Measurements from ENCODE around the gene OAF. TPM values are rescaled to one million over a fixed set of nuclear protein-coding genes. Genes with fewer than 3 reads are reported as not detected.

OAF gene
- total RNA-seq, 1 donor from 2014 or later, result 20.9 TPM

- H3K4me1 Mint-ChIP-seq (ENCODE audit: low read depth, unreplicated experiment), result peaks cover 5% of the 10 kb centered on the region
- H3K79me2 ChIP-seq (ENCODE audit: insufficient read depth, low read length), result no peaks in the 10 kb centered on the region
- H3K4me3 ChIP-seq (ENCODE audit: insufficient read depth, low read depth, low read length), result no peak overlapping the region
- H3K27me3 ChIP-seq (ENCODE audit: insufficient read depth, low read length), result peaks cover 13% of the 10 kb centered on the region
- no peak overlapping the region for H3K27ac Mint-ChIP-seq (ENCODE audit: unreplicated experiment)
- H3K9ac ChIP-seq (ENCODE audit: low read length), result no peak overlapping the region
- H3K4me3 Mint-ChIP-seq (ENCODE audit: unreplicated experiment), result no peak overlapping the region
- H4K20me1 ChIP-seq (ENCODE audit: insufficient read depth, low read length), result no peaks in the 10 kb centered on the region
- no peak for TF ChIP-seq EZH2 (IDR thresholded peaks at IDR 0.05; ENCODE audit: insufficient read depth, low read length)
- no peak for TF ChIP-seq CTCF (IDR thresholded peaks at IDR 0.05; ENCODE audit: insufficient read depth, low read depth, low read length)
- H3K4me2 ChIP-seq (ENCODE audit: low read length), result no peak overlapping the region
- DNase-seq (ENCODE audit: low read depth) (no peak), FAIRE-seq (no peak)
- H3K9me3 ChIP-seq (ENCODE audit: insufficient read depth, low read depth, low read length), result no peaks in the 10 kb centered on the region
- no peaks in the 10 kb centered on the region for H3K36me3 ChIP-seq (ENCODE audit: insufficient read depth, low read length)
- H3K9me3 Mint-ChIP-seq (ENCODE audit: unreplicated experiment), result no peaks in the 10 kb centered on the region
- no peak overlapping the region for H3K27ac ChIP-seq (ENCODE audit: low read depth, low read length)
- H2AFZ ChIP-seq (ENCODE audit: low read depth, low read length), result no peak overlapping the region
- H3K36me3 Mint-ChIP-seq (ENCODE audit: low read depth, unreplicated experiment), result peaks cover 2% of the 10 kb centered on the region
- no peaks in the 10 kb centered on the region for H3K4me1 ChIP-seq (ENCODE audit: insufficient read depth, low read length)
- H3K27me3 Mint-ChIP-seq (ENCODE audit: low read depth, unreplicated experiment), result peaks cover 64% of the 10 kb centered on the region
These were observed 17.8 kb upstream of the OAF start for GRCh38 chr11:120192831-120193625.

GRCh38 chr11:120194166-120194565, 16.7 kb upstream of the OAF start:
- TF ChIP-seq EZH2 (IDR thresholded peaks at IDR 0.05; ENCODE audit: insufficient read depth, low read length), result no peak
- TF ChIP-seq CTCF (IDR thresholded peaks at IDR 0.05; ENCODE audit: insufficient read depth, low read depth, low read length), result no peak
- H3K27me3 ChIP-seq (ENCODE audit: insufficient read depth, low read length), result peaks cover 12% of the 10 kb centered on the region
- DNase-seq (ENCODE audit: low read depth) (no peak), FAIRE-seq (no peak)
- no peak overlapping the region for H3K4me3 ChIP-seq (ENCODE audit: insufficient read depth, low read depth, low read length)
- Mint-ChIP-seq H3K27ac (ENCODE audit: unreplicated experiment) (no peak overlapping the region), H3K4me3 (ENCODE audit: unreplicated experiment) (no peak overlapping the region), H3K36me3 (ENCODE audit: low read depth, unreplicated experiment) (peaks cover 2% of the 10 kb centered on the region), H3K9me3 (ENCODE audit: unreplicated experiment) (no peaks in the 10 kb centered on the region), H3K27me3 (ENCODE audit: low read depth, unreplicated experiment) (peaks cover 63% of the 10 kb centered on the region), H3K4me1 (ENCODE audit: low read depth, unreplicated experiment) (peaks cover 5% of the 10 kb centered on the region)
- H3K27ac ChIP-seq (ENCODE audit: low read depth, low read length), result no peak overlapping the region
- no peaks in the 10 kb centered on the region for H3K79me2 ChIP-seq (ENCODE audit: insufficient read depth, low read length)
- H3K9me3 ChIP-seq (ENCODE audit: insufficient read depth, low read depth, low read length), result no peaks in the 10 kb centered on the region
- no peak overlapping the region for H3K4me2 ChIP-seq (ENCODE audit: low read length)
- no peak overlapping the region for H2AFZ ChIP-seq (ENCODE audit: low read depth, low read length)
- no peaks in the 10 kb centered on the region for H3K4me1 ChIP-seq (ENCODE audit: insufficient read depth, low read length)
- no peaks in the 10 kb centered on the region for H4K20me1 ChIP-seq (ENCODE audit: insufficient read depth, low read length)
- no peak overlapping the region for H3K9ac ChIP-seq (ENCODE audit: low read length)
- no peaks in the 10 kb centered on the region for H3K36me3 ChIP-seq (ENCODE audit: insufficient read depth, low read length)

Data from astrocyte (in vitro differentiated cells and primary cell).